ENCODE data around the gene IGFBPL1. TPM values are rescaled to one million over a fixed set of nuclear protein-coding genes. Genes with fewer than 3 reads are reported as not detected.

IGFBPL1 gene
- polyA plus RNA-seq, 3 donors, result not detected

- Histone ChIP-seq H3K9me3 (replicated peaks in 1 of 2; ENCODE audit: control insufficient read depth in 1 of 2, insufficient read depth in 1 of 2, low read length in 2 of 2) (no peaks in the 10 kb centered on the region), H3K27ac (ENCODE audit: low read depth in 1 of 2, low read length in 2 of 2) (no peak overlapping the region), H3K27me3 (ENCODE audit: control insufficient read depth in 2 of 2, insufficient read depth in 2 of 2, low read length in 2 of 2) (no peaks in the 10 kb centered on the region), H3K4me2 (replicated peaks; ENCODE audit: extremely low read depth, low read length, poor library complexity, severe bottlenecking) (no peak overlapping the region), H3K4me1 (ENCODE audit: control insufficient read depth in 1 of 2, insufficient read depth in 2 of 2, low read length in 2 of 2) (peaks cover 0 to 6% of the 10 kb centered on the region in 2 donors), H3K36me3 (replicated peaks in 1 of 2; ENCODE audit: control insufficient read depth in 1 of 2, insufficient read depth in 2 of 2, low read length in 2 of 2) (no peaks in the 10 kb centered on the region), H3K4me3 (replicated peaks in 1 of 3; ENCODE audit: low read depth in 2 of 3, low read length in 3 of 3) (no peak overlapping the region), H2AFZ (ENCODE audit: insufficient read depth, low read depth, low read length, poor library complexity, severe bottlenecking) (no peak overlapping the region), H3K79me2 (ENCODE audit: insufficient read depth, low read length) (no peaks in the 10 kb centered on the region), H4K20me1 (ENCODE audit: insufficient read depth, low read length) (no peaks in the 10 kb centered on the region), H3K9ac (ENCODE audit: insufficient read depth, low read length, poor library complexity, severe bottlenecking) (no peak overlapping the region)
- Mint-ChIP-seq H3K27ac (peak overlapping the region in 1 of 7 donors; percentile 59), H3K27me3 (ENCODE audit: low read depth in 3 of 3) (peaks cover 0 to 2% (median 1%) of the 10 kb centered on the region in 3 donors), H3K9me3 (peaks cover 0 to 5% (median 0%) of the 10 kb centered on the region in 7 donors), H3K4me3 (no peak overlapping the region), H3K4me1 (peaks cover 9% of the 10 kb centered on the region), H3K36me3 (no peaks in the 10 kb centered on the region)
- 56% methylated on average over 3 of the region's 5 CpGs for WGBS (ENCODE audit: insufficient coverage)
- TF ChIP-seq CTCF (IDR thresholded peaks at IDR 0.05), result no peak
- intact Hi-C loops (cut with micrococcal nuclease), result loop anchor here in 1 of 2 donors (5.0 kb wide), 1 partner anchor 613 kb away; no protein-coding TSS in a partner anchor
- no peak for DNase-seq
Measured at GRCh38 chr9:38359689-38360385, 64.4 kb downstream of the IGFBPL1 start.

GRCh38 chr9:38359297-38359653 lies 65.0 kb downstream of the IGFBPL1 start:
- Mint-ChIP-seq H3K9me3 (peaks cover 0 to 5% (median 0%) of the 10 kb centered on the region in 7 donors), H3K27ac (peak overlapping the region in 1 of 7 donors; percentile 42), H3K4me1 (peaks cover 9% of the 10 kb centered on the region), H3K4me3 (no peak overlapping the region), H3K27me3 (ENCODE audit: low read depth in 3 of 3) (peaks cover 0 to 2% (median 1%) of the 10 kb centered on the region in 3 donors), H3K36me3 (no peaks in the 10 kb centered on the region)
- Histone ChIP-seq H3K79me2 (ENCODE audit: insufficient read depth, low read length) (no peaks in the 10 kb centered on the region), H3K4me3 (replicated peaks in 1 of 3; ENCODE audit: low read depth in 2 of 3, low read length in 3 of 3) (no peak overlapping the region), H4K20me1 (ENCODE audit: insufficient read depth, low read length) (no peaks in the 10 kb centered on the region), H3K9ac (ENCODE audit: insufficient read depth, low read length, poor library complexity, severe bottlenecking) (no peak overlapping the region), H3K27ac (ENCODE audit: low read depth in 1 of 2, low read length in 2 of 2) (no peak overlapping the region), H3K4me2 (replicated peaks; ENCODE audit: extremely low read depth, low read length, poor library complexity, severe bottlenecking) (no peak overlapping the region), H2AFZ (ENCODE audit: insufficient read depth, low read depth, low read length, poor library complexity, severe bottlenecking) (no peak overlapping the region), H3K9me3 (replicated peaks in 1 of 2; ENCODE audit: control insufficient read depth in 1 of 2, insufficient read depth in 1 of 2, low read length in 2 of 2) (no peaks in the 10 kb centered on the region), H3K27me3 (ENCODE audit: control insufficient read depth in 2 of 2, insufficient read depth in 2 of 2, low read length in 2 of 2) (no peaks in the 10 kb centered on the region), H3K4me1 (ENCODE audit: control insufficient read depth in 1 of 2, insufficient read depth in 2 of 2, low read length in 2 of 2) (peaks cover 0 to 6% of the 10 kb centered on the region in 2 donors), H3K36me3 (replicated peaks in 1 of 2; ENCODE audit: control insufficient read depth in 1 of 2, insufficient read depth in 2 of 2, low read length in 2 of 2) (no peaks in the 10 kb centered on the region)
- TF ChIP-seq CTCF (IDR thresholded peaks at IDR 0.05), result no peak
- WGBS (ENCODE audit: insufficient coverage), result 86% methylated on average over 2 of the region's 6 CpGs
- DNase-seq, result no peak
- intact Hi-C loops (cut with micrococcal nuclease), result no loop called here
